ENCODE measurements around the gene YAE1.
A peak's percentile ranks its signal among the peaks of the same experiment; 100 is the strongest.

Gene YAE1, protein sequence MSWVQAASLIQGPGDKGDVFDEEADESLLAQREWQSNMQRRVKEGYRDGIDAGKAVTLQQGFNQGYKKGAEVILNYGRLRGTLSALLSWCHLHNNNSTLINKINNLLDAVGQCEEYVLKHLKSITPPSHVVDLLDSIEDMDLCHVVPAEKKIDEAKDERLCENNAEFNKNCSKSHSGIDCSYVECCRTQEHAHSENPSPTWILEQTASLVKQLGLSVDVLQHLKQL

DNA sequence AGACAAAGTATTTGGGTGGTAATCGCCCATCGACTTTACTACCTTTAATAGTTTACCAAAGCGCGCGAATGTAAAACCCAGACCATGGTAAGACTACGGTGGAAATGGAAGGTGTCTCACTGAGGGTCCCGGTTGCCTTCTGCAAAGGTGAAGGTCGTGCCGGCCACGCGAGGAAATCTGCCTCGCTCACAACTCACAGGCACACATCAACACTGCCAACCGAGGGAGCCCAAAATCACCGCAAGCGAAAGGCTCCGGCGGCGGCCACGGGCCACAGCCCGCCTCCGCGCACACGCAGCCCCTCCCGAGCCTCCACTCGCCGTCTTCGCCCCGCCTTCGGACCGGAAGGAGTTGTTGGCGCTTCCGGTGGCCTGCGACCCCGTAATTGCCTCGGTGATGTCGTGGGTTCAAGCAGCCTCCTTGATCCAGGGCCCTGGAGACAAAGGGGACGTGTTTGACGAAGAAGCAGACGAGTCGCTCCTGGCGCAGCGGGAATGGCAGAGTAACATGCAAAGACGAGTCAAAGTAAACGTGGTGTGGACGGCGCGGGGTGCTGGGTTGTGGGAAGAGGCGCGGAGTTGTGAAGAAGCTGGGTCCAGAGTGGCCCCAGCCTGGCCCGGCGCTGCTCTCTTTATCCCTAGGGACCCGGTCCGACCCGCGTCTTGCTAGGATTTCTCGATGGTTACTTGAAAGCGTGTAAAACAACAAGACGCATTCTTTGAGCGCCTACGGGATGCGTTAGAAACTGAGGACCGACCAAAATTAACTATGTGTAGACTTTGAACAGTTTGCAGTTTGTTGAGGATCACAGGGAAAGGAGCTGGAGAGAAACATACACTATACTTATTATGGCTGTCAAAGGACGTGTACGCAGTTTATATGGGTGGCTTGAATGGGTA, at the start of gene YAE1:
YAE1 (plus strand) TSS at position 382 of the 899 bp plus-strand sequence; CDS start at position 397, 15 bp downstream.
- Histone ChIP-seq H3K27me3 (ENCODE audit: insufficient read depth, low read length) (no peaks in the 10 kb centered on the region), H3K36me3 (ENCODE audit: insufficient read depth, low read length) (peaks cover 12% of the 10 kb centered on the region; the same call in 1 of the 2 replicates), H2AFZ (ENCODE audit: low read length) (peak within 1 kb of the TSS; percentile 94), H3K9me3 (ENCODE audit: low read length) (no peaks in the 10 kb centered on the region), H3K4me2 (ENCODE audit: low read length) (peak within 1 kb of the TSS; percentile 83), H3F3A (ENCODE audit: insufficient read depth, low read length) (0 out of 2 replicates have a peak, but pooled peaks cover 4% of the 10 kb centered on the region), H4K20me1 (ENCODE audit: insufficient read depth, low read length) (no peaks in the 10 kb centered on the region), H3K4me3 (ENCODE audit: low read depth, low read length, poor library complexity, severe bottlenecking) (peak within 1 kb of the TSS; percentile 85), H3K4me1 (ENCODE audit: insufficient read depth, low read length, severe bottlenecking) (peaks cover 20% of the 10 kb centered on the region), H3K27ac (ENCODE audit: low read depth, low read length, poor library complexity, severe bottlenecking) (no peak within 1 kb of the TSS), H3K79me2 (ENCODE audit: insufficient read depth, low read length) (peaks cover 16% of the 10 kb centered on the region), H3K9me2 (ENCODE audit: low read depth, low read length) (no peaks in the 10 kb centered on the region), H3K9ac (ENCODE audit: low read length) (peak within 1 kb of the TSS; percentile 86)
- TF ChIP-seq EZH2 (IDR thresholded peaks at IDR 0.05; ENCODE audit: borderline replicate concordance, low read length), result no peak
- TF ChIP-seq, protein P1, sequence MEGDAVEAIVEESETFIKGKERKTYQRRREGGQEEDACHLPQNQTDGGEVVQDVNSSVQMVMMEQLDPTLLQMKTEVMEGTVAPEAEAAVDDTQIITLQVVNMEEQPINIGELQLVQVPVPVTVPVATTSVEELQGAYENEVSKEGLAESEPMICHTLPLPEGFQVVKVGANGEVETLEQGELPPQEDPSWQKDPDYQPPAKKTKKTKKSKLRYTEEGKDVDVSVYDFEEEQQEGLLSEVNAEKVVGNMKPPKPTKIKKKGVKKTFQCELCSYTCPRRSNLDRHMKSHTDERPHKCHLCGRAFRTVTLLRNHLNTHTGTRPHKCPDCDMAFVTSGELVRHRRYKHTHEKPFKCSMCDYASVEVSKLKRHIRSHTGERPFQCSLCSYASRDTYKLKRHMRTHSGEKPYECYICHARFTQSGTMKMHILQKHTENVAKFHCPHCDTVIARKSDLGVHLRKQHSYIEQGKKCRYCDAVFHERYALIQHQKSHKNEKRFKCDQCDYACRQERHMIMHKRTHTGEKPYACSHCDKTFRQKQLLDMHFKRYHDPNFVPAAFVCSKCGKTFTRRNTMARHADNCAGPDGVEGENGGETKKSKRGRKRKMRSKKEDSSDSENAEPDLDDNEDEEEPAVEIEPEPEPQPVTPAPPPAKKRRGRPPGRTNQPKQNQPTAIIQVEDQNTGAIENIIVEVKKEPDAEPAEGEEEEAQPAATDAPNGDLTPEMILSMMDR (IDR thresholded peaks at IDR 0.05; ENCODE audit: low read length), result no peak

DNA sequence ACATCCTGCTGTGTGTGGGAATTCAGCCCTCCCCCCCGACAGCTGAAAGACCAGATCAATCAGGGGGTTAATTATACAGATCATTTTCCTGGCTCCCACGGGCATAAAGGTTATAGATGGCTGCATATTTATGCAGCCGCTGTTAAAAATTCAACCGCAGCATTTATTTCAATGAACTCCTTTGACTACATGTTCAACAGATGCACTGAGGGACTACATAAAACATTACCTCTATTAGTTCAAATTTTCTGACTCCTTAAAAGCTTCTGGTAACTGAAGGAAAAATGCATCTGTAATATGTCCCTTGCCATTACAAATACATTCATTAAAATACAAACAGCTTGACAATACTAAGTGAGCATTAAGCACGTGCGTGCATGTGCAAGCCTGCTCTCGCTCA, 49.7 kb upstream of the YAE1 start:
- no peaks in the 10 kb centered on the region for H4K20me1 ChIP-seq (ENCODE audit: insufficient read depth, low read length)
- H3K9me3 ChIP-seq (ENCODE audit: low read length), result no peaks in the 10 kb centered on the region
- H3K27me3 ChIP-seq (ENCODE audit: insufficient read depth, low read length), result peaks cover 3% of the 10 kb centered on the region; the same call in 1 of the 2 replicates
- H2AFZ ChIP-seq (ENCODE audit: low read length), result no peak overlapping the region
- no peaks in the 10 kb centered on the region for H3K79me2 ChIP-seq (ENCODE audit: insufficient read depth, low read length)
- no peaks in the 10 kb centered on the region for H3F3A ChIP-seq (ENCODE audit: insufficient read depth, low read length)
- no peak overlapping the region for H3K4me3 ChIP-seq (ENCODE audit: low read depth, low read length, poor library complexity, severe bottlenecking)
- no peak overlapping the region for H3K4me2 ChIP-seq (ENCODE audit: low read length)
- H3K36me3 ChIP-seq (ENCODE audit: insufficient read depth, low read length), result no peaks in the 10 kb centered on the region
- TF ChIP-seq, protein P1 (IDR thresholded peaks at IDR 0.05; ENCODE audit: low read length), result no peak
- no peak for TF ChIP-seq EZH2 (IDR thresholded peaks at IDR 0.05; ENCODE audit: borderline replicate concordance, low read length)
- H3K27ac ChIP-seq (ENCODE audit: low read depth, low read length, poor library complexity, severe bottlenecking), result no peak overlapping the region
- H3K9me2 ChIP-seq (ENCODE audit: low read depth, low read length), result no peaks in the 10 kb centered on the region
- H3K4me1 ChIP-seq (ENCODE audit: insufficient read depth, low read length, severe bottlenecking), result no peaks in the 10 kb centered on the region
- no peak overlapping the region for H3K9ac ChIP-seq (ENCODE audit: low read length)

DNA sequence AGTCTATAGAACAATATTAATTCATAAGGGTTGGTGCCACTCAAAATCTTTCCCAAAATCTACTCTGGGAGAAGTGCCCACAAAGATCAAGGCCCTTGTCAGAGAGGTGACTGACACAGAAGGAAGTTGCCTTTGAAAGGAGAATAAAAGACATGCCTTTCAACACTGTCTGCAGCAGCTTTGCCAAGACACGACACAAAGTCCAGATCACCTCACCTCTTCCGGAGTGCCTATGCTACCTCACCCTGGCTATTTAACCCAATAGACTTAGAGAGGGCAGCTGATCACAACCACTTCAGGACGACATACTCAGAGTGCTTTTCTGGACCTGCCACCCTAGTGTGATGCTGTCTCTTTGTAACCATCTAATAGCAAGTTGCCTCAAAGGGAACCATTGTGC, 49.0 kb upstream of the YAE1 start:
- H3K27ac ChIP-seq (ENCODE audit: low read depth, low read length, poor library complexity, severe bottlenecking), result no peak overlapping the region

More for the DNA sequence above, 49.0 kb upstream of the YAE1 start:
- Histone ChIP-seq H3K9me2 (ENCODE audit: low read depth, low read length) (no peaks in the 10 kb centered on the region), H3K4me3 (ENCODE audit: low read depth, low read length, poor library complexity, severe bottlenecking) (no peak overlapping the region), H3K4me1 (ENCODE audit: insufficient read depth, low read length, severe bottlenecking) (no peaks in the 10 kb centered on the region), H3F3A (ENCODE audit: insufficient read depth, low read length) (no peaks in the 10 kb centered on the region), H2AFZ (ENCODE audit: low read length) (no peak overlapping the region), H4K20me1 (ENCODE audit: insufficient read depth, low read length) (no peaks in the 10 kb centered on the region), H3K4me2 (ENCODE audit: low read length) (no peak overlapping the region), H3K79me2 (ENCODE audit: insufficient read depth, low read length) (no peaks in the 10 kb centered on the region), H3K9me3 (ENCODE audit: low read length) (no peaks in the 10 kb centered on the region), H3K27me3 (ENCODE audit: insufficient read depth, low read length) (peaks cover 3% of the 10 kb centered on the region; the same call in 1 of the 2 replicates), H3K9ac (ENCODE audit: low read length) (no peak overlapping the region), H3K36me3 (ENCODE audit: insufficient read depth, low read length) (no peaks in the 10 kb centered on the region)
- TF ChIP-seq EZH2 (IDR thresholded peaks at IDR 0.05; ENCODE audit: borderline replicate concordance, low read length), result no peak
- TF ChIP-seq, protein P1 (IDR thresholded peaks at IDR 0.05; ENCODE audit: low read length), result no peak
